Measurements from ENCODE around the gene C4orf50.

The C4orf50 gene

DNA sequence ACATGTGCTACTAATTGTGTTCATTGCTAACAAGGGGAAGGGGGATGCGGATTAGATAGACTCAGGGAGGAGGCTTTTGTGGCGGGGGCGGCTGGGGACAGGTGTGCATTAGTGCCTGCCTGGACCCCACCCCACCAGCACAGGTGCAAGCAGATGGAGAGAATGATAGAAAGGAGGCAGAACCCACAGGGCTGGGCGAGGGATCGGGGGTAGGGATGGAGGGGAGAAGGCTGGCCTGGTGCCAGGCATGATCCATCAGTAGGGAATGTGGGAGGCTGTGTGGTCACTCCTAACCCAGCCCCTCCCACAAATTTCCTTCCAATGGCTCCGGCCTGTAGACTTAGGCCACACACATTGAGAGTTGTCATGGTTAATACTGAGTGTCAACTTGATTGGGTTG is 94.9 kb downstream of the C4orf50 start:
- Histone ChIP-seq H2AFZ (ENCODE audit: low read length) (no peak overlapping the region), H3K27ac (ENCODE audit: low read depth, low read length, poor library complexity, severe bottlenecking) (no peak overlapping the region), H3K4me1 (ENCODE audit: insufficient read depth, low read length, severe bottlenecking) (no peaks in the 10 kb centered on the region), H3F3A (ENCODE audit: insufficient read depth, low read length) (no peaks in the 10 kb centered on the region), H3K9ac (ENCODE audit: low read length) (no peak overlapping the region), H3K9me2 (ENCODE audit: low read depth, low read length) (no peaks in the 10 kb centered on the region), H3K36me3 (ENCODE audit: insufficient read depth, low read length) (no peaks in the 10 kb centered on the region), H3K4me2 (ENCODE audit: low read length) (no peak overlapping the region), H3K79me2 (ENCODE audit: insufficient read depth, low read length) (no peaks in the 10 kb centered on the region), H3K9me3 (ENCODE audit: low read length) (no peaks in the 10 kb centered on the region), H3K27me3 (ENCODE audit: insufficient read depth, low read length) (no peaks in the 10 kb centered on the region), H3K4me3 (ENCODE audit: low read depth, low read length, poor library complexity, severe bottlenecking) (no peak overlapping the region), H4K20me1 (ENCODE audit: insufficient read depth, low read length) (no peaks in the 10 kb centered on the region)
- TF ChIP-seq, protein P1, sequence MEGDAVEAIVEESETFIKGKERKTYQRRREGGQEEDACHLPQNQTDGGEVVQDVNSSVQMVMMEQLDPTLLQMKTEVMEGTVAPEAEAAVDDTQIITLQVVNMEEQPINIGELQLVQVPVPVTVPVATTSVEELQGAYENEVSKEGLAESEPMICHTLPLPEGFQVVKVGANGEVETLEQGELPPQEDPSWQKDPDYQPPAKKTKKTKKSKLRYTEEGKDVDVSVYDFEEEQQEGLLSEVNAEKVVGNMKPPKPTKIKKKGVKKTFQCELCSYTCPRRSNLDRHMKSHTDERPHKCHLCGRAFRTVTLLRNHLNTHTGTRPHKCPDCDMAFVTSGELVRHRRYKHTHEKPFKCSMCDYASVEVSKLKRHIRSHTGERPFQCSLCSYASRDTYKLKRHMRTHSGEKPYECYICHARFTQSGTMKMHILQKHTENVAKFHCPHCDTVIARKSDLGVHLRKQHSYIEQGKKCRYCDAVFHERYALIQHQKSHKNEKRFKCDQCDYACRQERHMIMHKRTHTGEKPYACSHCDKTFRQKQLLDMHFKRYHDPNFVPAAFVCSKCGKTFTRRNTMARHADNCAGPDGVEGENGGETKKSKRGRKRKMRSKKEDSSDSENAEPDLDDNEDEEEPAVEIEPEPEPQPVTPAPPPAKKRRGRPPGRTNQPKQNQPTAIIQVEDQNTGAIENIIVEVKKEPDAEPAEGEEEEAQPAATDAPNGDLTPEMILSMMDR (IDR thresholded peaks at IDR 0.05; ENCODE audit: low read length), result no peak
- no peak for TF ChIP-seq EZH2 (IDR thresholded peaks at IDR 0.05; ENCODE audit: borderline replicate concordance, low read length)

DNA sequence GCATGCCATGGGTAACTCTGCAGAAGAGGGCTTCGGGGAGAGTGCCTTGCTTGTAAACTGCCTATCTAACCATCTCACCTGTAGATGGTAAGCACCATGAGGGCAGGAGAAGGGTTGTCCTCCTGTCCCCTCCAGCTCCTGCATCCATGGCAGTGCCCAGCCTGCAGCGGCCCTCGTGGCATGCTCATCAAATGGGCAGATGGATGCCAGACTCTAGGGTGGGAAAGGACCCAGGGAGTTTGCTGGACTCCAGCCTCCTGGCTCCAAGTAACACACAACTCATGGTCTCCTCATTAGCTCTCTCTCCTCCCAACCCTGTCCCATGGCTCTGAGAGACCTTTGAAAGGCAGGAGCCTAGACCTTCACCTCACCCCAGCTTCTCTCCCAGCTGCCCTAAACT is 95.7 kb downstream of the C4orf50 start:
- H3K9ac ChIP-seq (ENCODE audit: low read length), result no peak overlapping the region
- H3K27me3 ChIP-seq (ENCODE audit: insufficient read depth, low read length), result no peaks in the 10 kb centered on the region
- no peaks in the 10 kb centered on the region for H3K4me1 ChIP-seq (ENCODE audit: insufficient read depth, low read length, severe bottlenecking)
- H3K79me2 ChIP-seq (ENCODE audit: insufficient read depth, low read length), result no peaks in the 10 kb centered on the region
- no peak for TF ChIP-seq EZH2 (IDR thresholded peaks at IDR 0.05; ENCODE audit: borderline replicate concordance, low read length)
- TF ChIP-seq, protein P1 (IDR thresholded peaks at IDR 0.05; ENCODE audit: low read length), result no peak
- no peaks in the 10 kb centered on the region for H3F3A ChIP-seq (ENCODE audit: insufficient read depth, low read length)
- no peaks in the 10 kb centered on the region for H3K9me3 ChIP-seq (ENCODE audit: low read length)
- H3K4me3 ChIP-seq (ENCODE audit: low read depth, low read length, poor library complexity, severe bottlenecking), result no peak overlapping the region
- H2AFZ ChIP-seq (ENCODE audit: low read length), result no peak overlapping the region
- no peak overlapping the region for H3K4me2 ChIP-seq (ENCODE audit: low read length)
- H4K20me1 ChIP-seq (ENCODE audit: insufficient read depth, low read length), result no peaks in the 10 kb centered on the region
- no peaks in the 10 kb centered on the region for H3K9me2 ChIP-seq (ENCODE audit: low read depth, low read length)
- no peak overlapping the region for H3K27ac ChIP-seq (ENCODE audit: low read depth, low read length, poor library complexity, severe bottlenecking)
- H3K36me3 ChIP-seq (ENCODE audit: insufficient read depth, low read length), result no peaks in the 10 kb centered on the region

GRCh38 chr4:5921981-5922380 is 96.2 kb downstream of the C4orf50 start:
- Histone ChIP-seq H3K9ac (ENCODE audit: low read length) (no peak overlapping the region), H3K4me2 (ENCODE audit: low read length) (no peak overlapping the region), H3K9me2 (ENCODE audit: low read depth, low read length) (no peaks in the 10 kb centered on the region), H4K20me1 (ENCODE audit: insufficient read depth, low read length) (no peaks in the 10 kb centered on the region), H3K27ac (ENCODE audit: low read depth, low read length, poor library complexity, severe bottlenecking) (no peak overlapping the region), H3F3A (ENCODE audit: insufficient read depth, low read length) (no peaks in the 10 kb centered on the region), H3K4me3 (ENCODE audit: low read depth, low read length, poor library complexity, severe bottlenecking) (no peak overlapping the region), H3K36me3 (ENCODE audit: insufficient read depth, low read length) (no peaks in the 10 kb centered on the region), H3K27me3 (ENCODE audit: insufficient read depth, low read length) (no peaks in the 10 kb centered on the region), H3K79me2 (ENCODE audit: insufficient read depth, low read length) (no peaks in the 10 kb centered on the region), H3K4me1 (ENCODE audit: insufficient read depth, low read length, severe bottlenecking) (no peaks in the 10 kb centered on the region), H3K9me3 (ENCODE audit: low read length) (no peaks in the 10 kb centered on the region), H2AFZ (ENCODE audit: low read length) (no peak overlapping the region)
- no peak for TF ChIP-seq EZH2 (IDR thresholded peaks at IDR 0.05; ENCODE audit: borderline replicate concordance, low read length)
- TF ChIP-seq, protein P1 (IDR thresholded peaks at IDR 0.05; ENCODE audit: low read length), result no peak

Measured in OCI-LY1 (cell line).